ENCODE data around the gene VWA1.
A peak's percentile ranks its signal among the peaks of the same experiment; 100 is the strongest.
"Not testable (repeated sequence)": the region's sequence is repeated elsewhere in the genome, so short reads cannot be mapped to it uniquely, and the experiment has no call there.

VWA1 gene

GRCh38 chr1:1439546-1440261, 4.2 kb downstream of the VWA1 start:
- Histone ChIP-seq H3K36me3 (ENCODE audit: insufficient read depth) (no peaks in the 10 kb centered on the region), H3K4me2 (no peak overlapping the region), H2AFZ (ENCODE audit: low read depth) (no peak overlapping the region), H3K4me3 (IDR thresholded peaks at IDR 0.05; ENCODE audit: insufficient read depth, low read depth, low read length) (no peak overlapping the region), H3K27ac (no peak overlapping the region), H3K9ac (no peak overlapping the region), H3K27me3 (ENCODE audit: insufficient read depth, low read depth) (peaks cover 59% of the 10 kb centered on the region), H3K79me2 (ENCODE audit: insufficient read depth, low read depth) (no peaks in the 10 kb centered on the region), H3K4me1 (ENCODE audit: low read depth, poor library complexity, severe bottlenecking) (no peaks in the 10 kb centered on the region), H4K20me1 (ENCODE audit: insufficient read depth) (no peaks in the 10 kb centered on the region)
- TF ChIP-seq, protein P1, sequence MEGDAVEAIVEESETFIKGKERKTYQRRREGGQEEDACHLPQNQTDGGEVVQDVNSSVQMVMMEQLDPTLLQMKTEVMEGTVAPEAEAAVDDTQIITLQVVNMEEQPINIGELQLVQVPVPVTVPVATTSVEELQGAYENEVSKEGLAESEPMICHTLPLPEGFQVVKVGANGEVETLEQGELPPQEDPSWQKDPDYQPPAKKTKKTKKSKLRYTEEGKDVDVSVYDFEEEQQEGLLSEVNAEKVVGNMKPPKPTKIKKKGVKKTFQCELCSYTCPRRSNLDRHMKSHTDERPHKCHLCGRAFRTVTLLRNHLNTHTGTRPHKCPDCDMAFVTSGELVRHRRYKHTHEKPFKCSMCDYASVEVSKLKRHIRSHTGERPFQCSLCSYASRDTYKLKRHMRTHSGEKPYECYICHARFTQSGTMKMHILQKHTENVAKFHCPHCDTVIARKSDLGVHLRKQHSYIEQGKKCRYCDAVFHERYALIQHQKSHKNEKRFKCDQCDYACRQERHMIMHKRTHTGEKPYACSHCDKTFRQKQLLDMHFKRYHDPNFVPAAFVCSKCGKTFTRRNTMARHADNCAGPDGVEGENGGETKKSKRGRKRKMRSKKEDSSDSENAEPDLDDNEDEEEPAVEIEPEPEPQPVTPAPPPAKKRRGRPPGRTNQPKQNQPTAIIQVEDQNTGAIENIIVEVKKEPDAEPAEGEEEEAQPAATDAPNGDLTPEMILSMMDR (conservative IDR thresholded peaks at IDR 0.05; ENCODE audit: low read depth, low read length) = no peak

- Histone ChIP-seq H4K20me1 (ENCODE audit: insufficient read depth) (no peaks in the 10 kb centered on the region), H3K4me1 (ENCODE audit: low read depth, poor library complexity, severe bottlenecking) (no peaks in the 10 kb centered on the region), H3K79me2 (ENCODE audit: insufficient read depth, low read depth) (no peaks in the 10 kb centered on the region), H3K27ac (no peak overlapping the region), H3K9ac (no peak overlapping the region), H2AFZ (ENCODE audit: low read depth) (peak overlapping the region; percentile 58), H3K4me2 (no peak overlapping the region), H3K36me3 (ENCODE audit: insufficient read depth) (no peaks in the 10 kb centered on the region), H3K4me3 (IDR thresholded peaks at IDR 0.05; ENCODE audit: insufficient read depth, low read depth, low read length) (no peak overlapping the region), H3K27me3 (ENCODE audit: insufficient read depth, low read depth) (peaks cover 53% of the 10 kb centered on the region; the same call in 1 of the 2 replicates)
- TF ChIP-seq, protein P1 (conservative IDR thresholded peaks at IDR 0.05; ENCODE audit: low read depth, low read length) = no peak
Measured at GRCh38 chr1:1440262-1441001, 4.9 kb downstream of the VWA1 start.

DNA sequence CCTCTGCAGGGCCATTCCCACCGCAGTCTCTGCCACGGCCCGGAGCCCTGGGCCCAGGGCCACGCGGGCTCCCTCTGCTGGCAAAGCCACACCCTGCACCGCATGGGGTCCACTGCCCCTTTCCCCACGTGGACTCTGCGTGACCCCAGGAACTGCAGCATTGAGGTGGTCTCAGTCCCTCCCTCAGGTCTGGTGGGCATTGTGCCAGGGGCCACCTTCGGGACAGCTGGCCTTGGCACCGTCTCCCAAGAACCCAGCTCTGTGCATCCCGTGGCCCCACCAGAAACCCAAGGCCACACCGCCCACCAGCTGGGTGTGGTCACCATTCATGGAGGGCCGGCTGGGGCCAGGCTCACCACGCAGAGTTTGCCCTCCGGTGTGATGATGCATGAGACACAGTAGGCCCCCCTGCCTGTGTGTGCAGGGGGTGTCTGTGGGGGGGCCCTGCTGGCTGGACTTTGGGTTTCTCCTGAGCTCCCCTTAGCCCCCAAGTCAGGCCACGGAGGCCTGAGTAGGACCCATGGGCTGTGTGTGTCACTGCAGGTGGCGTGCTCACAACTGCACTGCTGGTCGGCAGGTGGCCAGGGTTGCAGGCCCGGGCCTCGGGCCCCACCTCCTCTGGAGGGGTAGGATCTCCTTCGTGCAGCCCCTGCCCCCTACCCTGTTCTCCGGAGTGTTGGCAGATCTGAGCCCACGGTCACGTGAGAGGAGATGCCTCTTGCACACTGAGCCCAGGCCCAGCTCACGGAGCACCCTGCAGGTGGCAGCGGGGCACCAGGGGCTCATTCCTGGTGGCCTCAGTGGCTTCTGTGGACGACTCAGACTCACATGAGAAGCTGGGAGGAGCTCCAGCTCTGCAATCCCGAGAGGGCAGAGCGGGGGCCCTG, 5.8 kb downstream of the VWA1 start:
- H3K9ac ChIP-seq = no peak overlapping the region
- no peaks in the 10 kb centered on the region for H3K4me1 ChIP-seq (ENCODE audit: low read depth, poor library complexity, severe bottlenecking)
- H3K79me2 ChIP-seq (ENCODE audit: insufficient read depth, low read depth) = no peaks in the 10 kb centered on the region
- no peak overlapping the region for H3K4me2 ChIP-seq
- TF ChIP-seq, protein P1 (conservative IDR thresholded peaks at IDR 0.05; ENCODE audit: low read depth, low read length) = peak; percentile 91
- H4K20me1 ChIP-seq (ENCODE audit: insufficient read depth) = no peaks in the 10 kb centered on the region
- H3K27me3 ChIP-seq (ENCODE audit: insufficient read depth, low read depth) = peaks cover 59% of the 10 kb centered on the region; the same call in 1 of the 2 replicates
- H3K4me3 ChIP-seq (IDR thresholded peaks at IDR 0.05; ENCODE audit: insufficient read depth, low read depth, low read length) = no peak overlapping the region
- H3K36me3 ChIP-seq (ENCODE audit: insufficient read depth) = no peaks in the 10 kb centered on the region
- no peak overlapping the region for H3K27ac ChIP-seq
- H2AFZ ChIP-seq (ENCODE audit: low read depth) = peak overlapping the region; percentile 58

- Histone ChIP-seq H2AFZ (ENCODE audit: low read depth) (no peak overlapping the region), H3K4me3 (IDR thresholded peaks at IDR 0.05; ENCODE audit: insufficient read depth, low read depth, low read length) (no peak overlapping the region), H3K79me2 (ENCODE audit: insufficient read depth, low read depth) (no peaks in the 10 kb centered on the region), H3K27me3 (ENCODE audit: insufficient read depth, low read depth) (peaks cover 53% of the 10 kb centered on the region; the same call in 1 of the 2 replicates), H3K27ac (no peak overlapping the region), H3K9ac (no peak overlapping the region), H4K20me1 (ENCODE audit: insufficient read depth) (no peaks in the 10 kb centered on the region), H3K4me1 (ENCODE audit: low read depth, poor library complexity, severe bottlenecking) (no peaks in the 10 kb centered on the region), H3K36me3 (ENCODE audit: insufficient read depth) (no peaks in the 10 kb centered on the region), H3K4me2 (no peak overlapping the region)
- TF ChIP-seq, protein P1 (conservative IDR thresholded peaks at IDR 0.05; ENCODE audit: low read depth, low read length) = no peak
Measured at GRCh38 chr1:1442069-1442770, 6.7 kb downstream of the VWA1 start.

- H3K27me3 ChIP-seq (ENCODE audit: insufficient read depth, low read depth) = peaks cover 79% of the 10 kb centered on the region
- H3K4me2 ChIP-seq; H2AFZ ChIP-seq (ENCODE audit: low read depth); H3K9ac ChIP-seq; H4K20me1 ChIP-seq (ENCODE audit: insufficient read depth); H3K27ac ChIP-seq; H3K79me2 ChIP-seq (ENCODE audit: insufficient read depth, low read depth); H3K36me3 ChIP-seq (ENCODE audit: insufficient read depth); H3K4me1 ChIP-seq (ENCODE audit: low read depth, poor library complexity, severe bottlenecking); H3K4me3 ChIP-seq (IDR thresholded peaks at IDR 0.05; ENCODE audit: insufficient read depth, low read depth, low read length): not testable (repeated sequence)
Measured at GRCh38 chr1:1446631-1447030, 11.1 kb downstream of the VWA1 start.
